GM19397 (cell line): Measurements from ENCODE around the gene CMTM8.

Experiments used
- ATAC-seq: cut with Tn5 transposase; IDR thresholded peaks from one replicate; pipeline ENCODE4 v1.9.1; 2021; ENCODE audit warnings: mild to moderate bottlenecking, moderate library complexity; ENCODE audit not compliant: unreplicated experiment

CMTM8 gene

DNA sequence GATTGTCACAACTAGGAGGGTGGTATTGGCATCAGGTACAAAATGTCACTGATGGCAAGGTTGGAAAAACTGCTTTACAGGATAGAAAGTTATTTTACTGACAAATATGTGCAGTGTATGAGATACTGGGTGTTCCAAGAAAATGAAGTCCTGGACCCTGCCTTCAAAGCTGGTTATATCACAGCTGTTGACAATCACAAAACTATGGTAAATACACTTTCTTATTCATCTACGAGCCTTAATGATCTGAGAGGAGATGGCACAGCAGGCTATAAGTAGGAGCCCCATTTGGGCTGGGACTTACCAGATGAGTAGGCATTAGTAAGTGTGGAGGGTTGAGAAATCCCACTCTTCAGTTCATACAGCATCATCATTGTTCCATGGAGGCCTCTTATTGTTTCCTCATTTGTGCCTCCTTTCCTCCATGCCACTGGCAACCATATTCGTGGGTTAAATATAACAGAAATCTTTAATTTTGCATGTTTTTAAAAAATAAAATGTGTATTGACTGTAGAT is 66.9 kb downstream of the CMTM8 start:
- ATAC-seq = no peak

DNA sequence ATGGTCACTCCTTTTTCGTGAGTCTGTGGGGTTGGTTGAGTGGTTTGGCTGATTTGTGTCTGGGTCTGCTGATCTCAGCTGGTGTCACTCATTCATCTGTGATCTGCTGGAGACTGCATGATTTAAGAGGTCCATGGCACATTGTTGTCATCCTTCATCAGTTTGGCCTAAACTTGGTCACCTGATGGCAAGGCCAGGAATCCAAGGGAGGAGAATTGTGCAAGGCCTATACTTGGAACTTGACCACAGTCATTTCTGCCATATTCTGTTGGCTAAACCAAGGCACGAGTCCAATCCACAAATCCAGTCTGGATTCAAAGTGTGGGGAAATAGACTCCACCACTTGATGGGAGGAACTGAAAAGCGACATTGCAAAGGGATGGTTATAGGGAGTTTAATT is 67.6 kb downstream of the CMTM8 start:
- ATAC-seq = no peak

DNA sequence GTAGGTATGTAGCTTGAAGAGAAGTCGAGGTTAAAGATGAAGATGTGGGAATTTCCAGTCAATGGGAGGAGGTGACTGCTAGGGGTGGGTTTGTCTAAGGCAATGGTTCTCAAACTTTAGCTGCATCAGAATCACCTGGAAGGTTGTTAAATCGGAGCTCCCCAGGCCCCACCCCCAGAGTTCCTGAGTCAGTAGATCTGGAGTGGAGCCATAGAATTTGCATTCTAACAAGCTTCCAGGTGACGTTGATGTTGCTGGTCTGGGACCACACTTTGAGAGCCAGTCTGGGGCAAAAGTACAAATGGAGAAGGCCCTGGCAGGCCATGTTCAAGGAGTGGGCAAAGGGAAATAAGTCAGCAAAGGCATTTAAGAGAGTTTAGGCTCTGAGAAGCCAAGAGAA is 69.1 kb downstream of the CMTM8 start:
- ATAC-seq = no peak

DNA sequence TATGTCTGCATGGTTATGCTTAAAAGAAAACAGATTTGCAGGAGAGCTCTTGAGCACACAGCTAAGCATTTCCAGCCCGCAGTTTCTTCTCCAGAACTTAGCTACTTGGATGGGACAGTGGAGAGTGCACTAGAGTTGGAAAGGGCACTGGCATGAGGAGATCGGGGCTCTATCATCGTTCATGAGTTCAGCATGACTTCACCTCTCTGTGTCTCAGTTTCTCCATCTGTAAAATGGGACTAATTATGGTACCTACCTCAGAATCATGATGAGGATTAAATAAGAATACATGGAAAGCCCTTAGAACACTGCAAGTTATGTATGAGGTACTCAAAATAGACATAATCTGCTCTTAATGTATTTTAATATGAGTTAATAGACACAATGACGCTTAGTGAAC is 69.9 kb downstream of the CMTM8 start:
- no peak for ATAC-seq

DNA sequence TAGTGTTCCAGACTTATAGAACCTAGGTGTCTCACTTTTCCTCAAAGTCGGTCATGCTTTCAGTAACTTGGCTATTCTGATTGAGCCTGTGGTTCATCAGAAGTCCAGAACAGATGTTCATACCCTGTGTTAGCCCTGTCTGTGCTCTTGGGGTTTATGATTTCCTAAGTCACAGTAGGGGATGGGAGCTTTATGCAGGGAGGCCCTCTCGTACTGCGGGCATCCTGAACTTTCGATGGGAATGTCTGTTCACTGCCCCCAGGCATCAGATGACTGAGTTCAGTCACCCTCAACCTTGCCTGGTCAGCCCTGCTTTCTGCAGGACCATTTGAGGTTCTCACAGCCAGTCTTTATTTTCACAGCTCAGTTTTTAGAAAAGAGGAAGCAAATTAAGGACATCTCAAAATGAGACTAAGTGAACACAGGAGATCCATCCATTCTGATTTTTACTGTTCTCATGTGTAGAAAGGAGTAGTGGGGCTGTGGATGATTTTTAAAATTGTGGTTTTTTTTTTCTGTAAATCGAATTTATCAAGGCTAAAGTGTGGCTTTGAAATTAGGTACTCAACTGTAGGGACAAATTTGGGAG is 71.3 kb downstream of the CMTM8 start:
- ATAC-seq = no peak

DNA sequence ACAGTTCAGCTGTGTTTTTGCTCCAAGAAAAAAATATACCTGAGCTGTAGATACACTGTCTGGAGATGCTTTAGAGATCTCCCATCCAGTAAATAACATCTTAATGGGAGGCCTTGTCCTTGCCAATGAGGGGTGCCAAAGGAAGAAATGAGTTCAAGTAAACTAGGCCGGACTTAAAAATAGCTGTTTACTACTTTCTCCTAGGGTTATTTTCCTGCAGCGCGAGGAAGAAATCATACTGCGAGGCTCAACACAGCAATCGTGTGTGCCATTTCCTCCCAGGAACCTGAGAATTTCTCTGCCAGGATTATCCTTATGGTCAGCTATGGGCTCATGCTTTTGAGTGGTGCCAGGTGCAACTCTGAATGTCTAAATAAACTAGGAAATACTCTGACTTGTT is 71.9 kb downstream of the CMTM8 start:
- no peak for ATAC-seq

DNA sequence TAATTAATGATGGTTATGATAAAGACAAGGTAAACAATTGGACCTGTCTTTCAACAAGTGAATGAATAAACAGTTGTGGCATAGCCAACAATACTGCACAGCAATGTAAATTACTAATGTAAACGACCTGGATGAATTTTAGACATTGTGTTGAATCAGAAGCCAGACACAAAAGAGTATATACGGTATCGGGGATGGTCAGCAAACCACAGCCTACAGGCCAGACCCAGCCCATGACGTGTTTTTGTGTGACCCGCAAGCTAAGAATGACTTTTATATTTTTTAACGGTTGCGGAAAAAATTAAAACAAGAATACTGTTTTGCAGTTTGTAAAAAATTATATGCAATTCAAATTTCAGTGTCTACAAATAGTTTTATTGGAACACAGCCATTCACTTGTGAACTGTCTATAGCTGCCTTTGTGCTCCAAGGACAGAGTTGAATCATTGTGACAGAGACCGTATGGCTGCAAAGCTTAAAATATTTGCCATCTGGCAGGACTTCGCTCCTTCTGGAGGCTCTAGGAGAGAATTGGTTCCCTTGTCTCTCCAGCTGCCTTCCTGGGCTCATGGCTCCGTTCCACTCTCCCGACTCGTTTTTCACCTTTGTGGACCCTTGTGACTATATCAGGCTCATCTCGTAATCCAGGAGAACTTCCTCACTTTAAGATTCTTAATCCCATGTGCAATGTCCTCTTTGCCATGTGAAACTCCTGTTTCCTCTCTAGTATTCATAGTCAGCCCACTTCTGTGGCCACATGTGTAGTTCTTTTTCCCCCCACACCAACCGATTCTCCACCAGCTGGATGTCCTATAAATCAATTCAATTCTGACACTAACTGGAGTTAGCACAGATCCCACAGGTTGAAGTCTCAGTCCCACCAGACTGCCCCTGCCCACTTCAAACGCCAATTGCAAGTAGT is 72.7 kb downstream of the CMTM8 start:
- ATAC-seq = no peak

DNA sequence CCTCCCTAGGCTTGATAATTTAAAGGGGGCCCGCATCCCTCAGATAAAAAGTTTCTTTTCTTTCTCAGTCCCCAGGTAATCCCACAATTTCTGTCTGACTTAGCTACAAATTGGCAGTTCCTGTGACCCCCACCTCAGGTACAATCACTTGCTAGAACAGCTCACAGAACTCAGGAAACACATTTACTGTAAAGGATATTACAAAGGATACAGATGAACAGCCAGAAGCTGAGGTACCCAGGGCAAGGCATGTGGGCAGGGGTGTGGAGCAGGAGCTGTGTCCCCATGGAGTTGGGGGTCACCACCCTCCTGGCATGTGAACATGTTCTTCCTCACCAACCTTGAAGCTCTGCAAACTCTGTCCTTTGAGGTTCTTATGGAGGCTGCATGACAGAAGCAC is 73.8 kb downstream of the CMTM8 start:
- ATAC-seq = no peak

DNA sequence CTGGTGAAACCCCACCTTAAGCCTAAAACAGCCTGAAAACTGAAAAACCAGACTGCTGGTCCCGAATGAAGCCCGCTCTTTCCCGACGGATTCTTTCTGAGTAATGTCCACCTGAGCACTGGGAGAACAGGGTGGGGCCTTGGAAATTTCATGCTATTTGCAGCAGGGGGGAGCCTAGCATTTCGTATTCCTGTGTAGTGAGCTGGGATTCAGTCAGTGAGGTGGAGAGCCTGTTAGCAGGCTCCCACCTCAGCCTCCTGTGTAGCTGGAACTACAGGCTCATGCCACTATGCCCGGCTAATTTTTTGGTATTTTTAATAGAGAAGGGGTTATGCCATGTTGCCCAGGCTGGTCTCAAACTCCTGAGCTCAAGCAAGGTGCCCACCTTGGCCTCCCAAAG is 74.7 kb downstream of the CMTM8 start:
- ATAC-seq = no peak

DNA sequence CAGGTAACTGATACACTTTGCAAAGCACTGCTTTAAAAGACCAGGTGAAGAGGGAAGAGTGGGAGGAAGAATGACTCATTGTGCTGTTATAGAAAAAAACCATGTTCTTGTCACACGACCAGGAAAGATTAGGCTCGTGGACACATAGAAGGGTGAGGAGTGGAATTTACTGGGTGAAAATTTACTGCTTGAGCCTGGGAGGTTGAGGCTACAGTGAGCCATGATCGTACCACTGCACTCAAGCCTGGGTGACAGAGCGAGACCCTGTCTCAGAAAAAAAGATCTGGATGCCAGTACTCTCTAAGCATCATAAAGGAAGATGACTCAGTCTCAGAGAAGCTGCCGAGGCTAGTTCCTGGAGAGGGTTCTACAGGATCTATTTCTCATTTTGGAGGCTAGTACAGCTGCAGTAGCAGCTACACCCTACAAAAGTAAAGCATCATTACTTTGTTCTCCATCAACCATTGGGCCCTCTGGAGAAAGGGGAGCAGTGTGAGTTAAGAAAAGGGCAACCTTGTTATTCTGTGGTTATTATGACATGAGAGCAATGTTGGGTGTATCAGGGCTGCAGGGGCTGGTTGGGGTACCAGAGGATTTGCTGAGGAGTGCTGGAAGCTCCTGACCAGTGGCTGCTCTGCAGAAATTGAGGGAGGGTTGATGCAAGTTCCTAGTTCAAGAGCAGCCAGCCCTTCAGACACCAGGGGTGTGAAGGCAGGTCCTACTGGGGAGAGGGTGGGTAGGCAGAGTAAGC is 75.4 kb downstream of the CMTM8 start:
- ATAC-seq = no peak

DNA sequence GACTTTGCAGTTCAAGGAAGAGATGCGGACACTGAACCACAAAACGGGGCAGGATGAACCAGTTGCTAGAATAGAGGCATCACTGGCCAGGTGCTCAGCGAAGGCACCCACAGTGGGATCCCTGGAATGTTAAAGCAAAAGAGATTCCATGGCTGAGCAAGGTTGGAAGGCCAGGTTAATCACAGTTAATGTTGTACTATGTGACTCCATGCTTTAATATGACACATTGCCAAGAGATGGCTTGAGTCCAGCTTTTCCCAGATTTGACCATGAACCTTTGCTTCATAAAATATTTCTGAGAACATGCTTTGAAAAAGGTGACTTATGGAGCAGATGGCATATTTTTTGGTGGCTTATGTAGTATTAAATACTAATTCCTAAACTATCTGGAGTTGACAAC is 77.0 kb downstream of the CMTM8 start:
- no peak for ATAC-seq

DNA sequence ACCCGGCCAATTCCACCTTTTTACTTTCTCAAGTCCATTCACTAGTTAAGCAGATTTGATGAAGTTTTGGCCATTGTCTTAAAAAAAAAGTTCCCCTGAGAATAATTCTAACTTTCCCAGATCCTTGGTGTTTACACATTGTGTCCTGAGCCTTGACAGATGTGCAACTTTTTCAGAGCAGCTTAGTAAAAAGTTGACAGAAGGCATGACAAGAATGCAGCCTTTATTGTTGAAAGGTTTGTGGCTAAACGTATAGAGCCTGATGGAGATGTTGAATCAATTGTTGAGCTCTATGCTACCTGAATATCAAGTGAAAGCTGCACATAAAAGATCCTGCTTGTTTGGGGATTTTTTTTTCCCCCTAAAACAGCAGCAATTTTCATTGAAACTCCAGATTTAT is 77.8 kb downstream of the CMTM8 start:
- no peak for ATAC-seq

DNA sequence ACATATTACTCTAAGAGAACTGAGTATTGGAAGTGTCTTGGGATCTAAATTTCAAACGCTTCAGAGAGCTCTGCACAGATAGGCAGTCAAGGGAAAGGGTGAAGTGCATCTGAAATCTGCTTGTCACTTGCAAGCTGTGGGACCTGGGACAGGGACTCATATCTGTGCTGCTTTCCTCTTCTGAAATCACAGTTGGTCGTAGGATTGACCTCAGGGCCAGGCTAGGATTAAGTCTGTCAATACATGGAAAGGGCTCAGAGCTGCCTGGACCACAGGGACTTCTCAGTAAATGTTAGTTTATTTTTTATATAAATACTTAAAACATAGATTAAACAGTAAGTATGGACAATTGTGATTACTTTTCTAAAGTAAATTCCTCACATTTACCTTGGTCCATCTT is 78.5 kb downstream of the CMTM8 start:
- ATAC-seq = no peak

DNA sequence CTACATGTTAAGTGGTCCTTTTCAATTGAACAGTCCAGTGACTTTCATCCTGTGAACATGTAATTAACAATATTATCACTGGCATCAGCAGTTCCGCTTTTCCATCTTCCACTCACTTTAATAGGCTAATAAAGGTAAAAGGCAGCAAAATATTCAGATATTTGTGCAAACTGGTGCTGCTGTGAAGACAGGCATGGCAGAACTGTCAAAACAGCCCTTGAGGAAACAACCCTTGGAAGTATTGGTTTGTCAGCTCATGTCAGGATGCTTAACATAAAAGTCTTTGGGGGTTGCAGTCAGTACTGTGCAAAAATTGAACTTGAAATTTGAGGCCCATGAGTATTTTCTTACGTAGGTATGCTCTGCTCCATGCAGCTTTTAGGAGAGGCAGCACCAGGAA is 81.1 kb downstream of the CMTM8 start:
- ATAC-seq = no peak

DNA sequence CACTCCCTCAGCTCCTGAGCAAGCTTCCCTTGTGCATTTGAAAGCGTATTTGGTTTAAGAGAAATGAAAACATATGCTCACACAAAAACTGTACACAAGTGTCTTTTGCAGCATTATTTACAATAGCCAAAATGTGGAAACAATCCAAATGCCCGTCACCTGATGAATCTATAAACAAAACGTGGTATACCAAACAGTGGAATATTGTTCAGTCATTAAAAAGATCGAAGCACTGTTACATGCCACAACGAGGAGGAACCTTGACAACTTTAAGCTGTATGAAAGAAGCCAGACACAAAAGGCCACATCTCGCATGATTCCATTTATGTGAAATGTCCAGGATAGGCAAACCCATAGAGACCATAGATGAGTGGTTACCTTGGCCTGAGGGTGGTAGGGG is 81.6 kb downstream of the CMTM8 start:
- ATAC-seq = no peak

DNA sequence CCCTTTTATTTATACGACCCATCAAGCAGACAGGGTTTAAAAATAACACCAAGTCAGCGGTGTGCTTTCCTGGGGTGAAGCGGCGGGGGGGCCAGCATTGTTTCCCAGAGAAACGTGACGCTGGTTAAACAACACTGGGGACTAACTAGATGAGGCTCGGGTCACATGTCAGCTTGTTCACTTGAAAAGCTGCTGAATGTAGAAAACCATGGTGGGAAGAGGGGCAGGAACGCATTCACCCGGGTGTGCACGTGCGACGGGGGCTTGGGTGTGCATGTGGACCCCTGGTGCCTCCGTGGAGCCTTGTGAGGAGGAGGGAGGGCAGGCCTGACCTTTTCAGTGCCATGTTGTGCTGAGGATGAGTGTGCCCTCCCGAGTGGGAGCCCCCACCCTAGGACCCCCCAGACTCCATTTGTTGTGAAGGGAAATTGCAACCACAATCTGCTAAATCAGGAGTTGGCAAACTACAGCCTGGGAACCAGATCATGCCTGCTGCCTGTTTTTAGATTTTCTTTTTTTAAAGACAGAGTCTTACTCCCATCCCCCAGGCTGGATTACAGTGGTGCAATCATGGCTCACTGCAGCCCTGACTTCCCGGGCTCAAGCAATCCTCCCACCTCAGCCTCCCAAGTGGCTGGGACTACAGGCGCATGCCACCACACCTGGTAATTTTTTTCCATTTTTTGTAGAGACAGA is 82.8 kb downstream of the CMTM8 start:
- ATAC-seq = no peak

DNA sequence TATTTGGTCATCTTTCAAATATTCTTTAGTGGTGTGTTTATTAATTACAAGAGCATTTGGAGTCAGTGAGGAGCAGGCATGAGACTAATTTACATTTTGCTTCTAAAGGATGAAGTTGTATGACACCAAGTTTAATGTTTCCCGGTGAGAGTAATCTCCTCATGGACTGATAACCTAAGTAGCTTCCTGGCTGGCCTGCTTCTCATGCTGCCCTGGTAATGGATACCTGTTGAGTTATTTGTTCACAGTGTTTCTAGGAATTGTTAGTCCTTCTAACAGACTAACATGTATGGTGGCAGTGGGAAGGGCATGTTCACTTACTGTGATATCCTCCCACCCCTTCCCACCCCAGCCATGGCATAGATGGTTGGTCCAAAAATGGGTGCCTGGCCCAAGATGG is 83.8 kb downstream of the CMTM8 start:
- ATAC-seq = no peak

DNA sequence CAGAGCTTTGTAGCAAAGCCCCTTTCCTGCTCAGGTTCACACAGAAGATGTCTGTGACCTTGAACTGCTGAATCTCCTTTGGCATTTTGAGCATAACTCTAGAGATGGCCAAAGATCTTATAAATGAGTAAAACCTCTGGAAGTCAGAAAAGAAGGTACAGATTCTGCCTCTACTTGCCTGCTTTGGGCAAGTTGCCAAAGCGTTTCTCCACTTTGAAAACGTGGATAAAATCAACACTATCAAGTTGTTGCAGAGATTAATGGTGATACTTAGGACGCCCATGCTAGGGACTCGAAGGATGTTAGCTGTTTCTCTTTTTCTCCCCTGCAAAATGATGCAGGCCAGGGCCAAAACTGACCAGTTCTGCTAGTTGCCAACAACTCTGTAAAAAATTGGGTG is 85.1 kb downstream of the CMTM8 start:
- ATAC-seq = no peak

DNA sequence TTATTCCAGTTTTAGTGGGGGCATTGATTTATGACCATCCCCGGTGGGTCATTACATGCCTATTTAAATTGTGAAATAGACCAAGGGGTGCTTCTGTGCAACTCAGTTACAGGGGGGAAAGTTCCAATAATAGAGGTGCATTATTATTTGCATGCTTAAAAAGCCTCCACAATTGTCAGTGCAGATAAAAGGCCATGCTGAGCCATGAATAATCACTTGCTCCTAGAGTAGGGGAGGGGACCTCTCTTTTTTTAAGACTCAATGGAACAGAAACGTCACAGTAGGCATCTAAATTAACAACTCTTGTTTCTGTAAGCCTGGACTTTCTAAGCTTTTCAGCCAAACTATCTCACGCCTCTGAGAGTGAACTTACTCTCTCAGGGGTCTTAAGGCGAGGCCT is 86.7 kb downstream of the CMTM8 start:
- no peak for ATAC-seq

DNA sequence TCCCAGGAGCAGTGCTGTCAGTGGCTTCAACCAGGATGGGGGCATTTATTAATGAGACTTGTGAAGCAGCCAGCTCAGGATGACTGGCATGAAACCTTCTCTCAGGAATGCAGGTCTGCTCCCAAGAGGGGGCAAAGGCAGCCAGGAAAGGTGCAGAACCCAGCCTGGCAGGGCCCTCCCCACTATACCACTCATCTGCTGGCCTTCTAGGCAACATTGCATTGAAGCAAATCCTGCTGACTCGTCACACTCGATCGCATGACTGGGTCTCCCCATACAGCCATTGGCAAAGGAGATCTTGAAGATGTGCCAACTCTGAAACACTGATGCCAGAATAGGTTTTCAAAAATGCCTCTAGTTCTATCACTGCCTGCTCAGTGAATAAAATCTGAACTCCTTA is 87.4 kb downstream of the CMTM8 start:
- no peak for ATAC-seq

DNA sequence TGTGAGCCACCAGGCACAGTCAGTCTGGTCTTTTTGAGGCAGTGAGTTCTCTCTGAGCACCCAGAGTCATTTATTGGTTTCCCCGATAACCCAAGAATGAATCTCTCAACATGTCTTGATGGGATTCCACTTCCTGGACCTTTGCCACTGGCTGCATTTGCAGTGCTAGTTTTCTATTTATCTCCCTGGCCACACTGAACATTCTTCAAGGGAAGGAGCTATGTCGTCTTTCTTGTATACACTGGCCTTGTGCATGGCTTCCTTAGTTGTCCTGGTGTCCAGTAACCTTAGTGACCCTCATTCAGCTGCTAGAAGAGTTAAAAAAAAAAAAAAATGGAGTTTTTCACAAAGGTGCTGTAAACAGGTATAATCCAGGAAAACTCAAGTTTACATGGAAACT is 88.3 kb downstream of the CMTM8 start:
- no peak for ATAC-seq
